ENCODE measurements around the gene GALNT14.
"Not testable (repeated sequence)": the region's sequence is repeated elsewhere in the genome, so short reads cannot be mapped to it uniquely, and the experiment has no call there.

The GALNT14 gene, protein sequence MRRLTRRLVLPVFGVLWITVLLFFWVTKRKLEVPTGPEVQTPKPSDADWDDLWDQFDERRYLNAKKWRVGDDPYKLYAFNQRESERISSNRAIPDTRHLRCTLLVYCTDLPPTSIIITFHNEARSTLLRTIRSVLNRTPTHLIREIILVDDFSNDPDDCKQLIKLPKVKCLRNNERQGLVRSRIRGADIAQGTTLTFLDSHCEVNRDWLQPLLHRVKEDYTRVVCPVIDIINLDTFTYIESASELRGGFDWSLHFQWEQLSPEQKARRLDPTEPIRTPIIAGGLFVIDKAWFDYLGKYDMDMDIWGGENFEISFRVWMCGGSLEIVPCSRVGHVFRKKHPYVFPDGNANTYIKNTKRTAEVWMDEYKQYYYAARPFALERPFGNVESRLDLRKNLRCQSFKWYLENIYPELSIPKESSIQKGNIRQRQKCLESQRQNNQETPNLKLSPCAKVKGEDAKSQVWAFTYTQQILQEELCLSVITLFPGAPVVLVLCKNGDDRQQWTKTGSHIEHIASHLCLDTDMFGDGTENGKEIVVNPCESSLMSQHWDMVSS

DNA sequence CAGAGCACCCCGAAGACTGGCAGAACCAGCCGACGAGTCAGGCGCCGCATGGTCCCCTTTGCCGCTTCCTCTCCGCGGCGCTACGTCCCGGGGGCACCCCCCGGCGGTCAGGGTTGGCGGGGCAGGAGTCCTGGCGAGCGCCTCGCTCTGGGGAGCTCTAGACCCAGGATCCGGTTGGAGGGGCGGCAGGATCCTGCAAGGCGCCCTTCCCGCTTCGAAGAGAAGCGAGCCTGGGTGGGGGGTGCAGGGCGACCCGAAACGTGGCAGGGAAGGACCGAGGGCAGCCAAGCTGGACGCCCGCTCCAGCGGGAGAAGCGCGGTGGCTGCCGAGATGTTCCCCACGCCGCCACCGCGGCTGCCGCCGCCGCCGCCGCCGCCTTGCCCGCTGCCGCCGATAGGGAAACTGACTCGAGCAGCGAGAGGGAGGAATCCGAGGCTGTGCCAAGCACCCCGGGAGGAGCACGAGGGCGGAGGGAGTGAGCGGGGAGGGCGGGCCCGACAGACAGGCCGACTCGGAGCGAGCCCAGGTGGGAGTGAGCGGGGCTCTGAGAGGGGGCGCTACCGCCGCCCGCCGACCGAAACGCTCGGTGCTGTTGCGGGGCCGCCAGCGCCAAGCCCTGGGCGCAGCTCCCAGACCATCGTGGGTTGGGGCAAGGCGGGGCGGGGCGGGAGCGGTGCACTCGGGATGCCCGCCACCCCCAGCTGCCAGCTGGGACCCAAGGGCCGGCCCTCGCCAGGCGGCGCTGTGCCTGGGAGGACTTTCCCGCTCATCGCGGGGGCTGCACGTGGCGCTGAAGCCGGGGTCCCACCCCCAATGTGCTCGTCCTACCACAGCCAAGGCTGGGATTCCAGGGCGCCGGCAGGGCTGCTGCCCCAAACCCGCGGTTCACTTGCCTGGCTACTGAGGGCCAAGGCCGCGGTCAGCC lies at the start of gene GALNT14:
GALNT14 (minus strand) TSS at position 404 of the 926 bp plus-strand sequence; CDS start at position 50, 354 bp downstream.
- DNase-seq = peak in 1 of 2 experiments; percentile 53

DNA sequence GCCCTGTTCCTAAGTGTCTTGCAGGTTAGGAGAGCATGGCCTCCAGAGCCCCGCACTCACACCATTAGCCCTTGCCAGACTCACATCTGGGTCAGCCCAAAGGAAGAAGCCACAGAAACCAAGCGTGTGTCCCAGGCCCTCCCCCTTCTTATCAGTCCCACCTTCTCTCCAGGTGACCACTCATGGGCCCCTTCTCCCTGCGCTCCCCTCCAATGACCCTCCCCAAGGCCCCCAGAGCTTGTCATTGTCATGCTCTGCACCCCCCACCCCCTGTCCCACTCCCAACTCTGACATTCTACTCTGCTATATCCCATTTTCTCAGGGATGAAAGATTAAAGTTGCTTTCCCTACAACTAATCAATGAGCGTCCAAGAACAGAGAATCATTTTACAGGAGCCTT lies 48.9 kb upstream of the GALNT14 start:
- no peak for DNase-seq

- DNase-seq = not testable (repeated sequence)
Measured at GRCh38 chr2:31183973-31184372, 45.7 kb upstream of the GALNT14 start.

DNA sequence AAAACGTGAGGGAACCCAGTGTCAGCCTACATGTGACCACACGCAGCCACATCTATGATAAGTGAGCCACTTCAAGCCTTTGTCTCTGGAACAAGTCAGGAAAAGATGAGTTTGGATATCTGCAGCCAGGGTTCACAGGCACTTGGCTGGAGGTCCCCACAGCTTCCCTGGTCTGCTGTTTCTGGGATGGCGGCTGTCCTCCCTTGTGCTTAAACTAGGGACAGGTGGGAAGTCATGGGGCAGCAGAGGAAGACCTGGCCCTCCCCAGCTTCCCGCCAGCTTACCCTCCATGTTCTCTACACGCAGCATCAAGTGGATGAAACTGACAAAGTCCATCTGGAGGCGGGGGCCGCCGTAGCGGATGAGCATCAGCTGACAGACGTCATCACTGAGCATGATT lies 38.5 kb upstream of the GALNT14 start:
- no peak for DNase-seq

- DNase-seq = no peak
Measured at GRCh38 chr2:31171142-31171541, 32.9 kb upstream of the GALNT14 start.

- DNase-seq = peak in 1 of 2 experiments; percentile 62
Measured at GRCh38 chr2:31170071-31170698, 31.9 kb upstream of the GALNT14 start.

- DNase-seq = no peak
Measured at GRCh38 chr2:31168291-31168690, 30.1 kb upstream of the GALNT14 start.

- no peak for DNase-seq
Measured at GRCh38 chr2:31166925-31167324, 28.7 kb upstream of the GALNT14 start.

DNA sequence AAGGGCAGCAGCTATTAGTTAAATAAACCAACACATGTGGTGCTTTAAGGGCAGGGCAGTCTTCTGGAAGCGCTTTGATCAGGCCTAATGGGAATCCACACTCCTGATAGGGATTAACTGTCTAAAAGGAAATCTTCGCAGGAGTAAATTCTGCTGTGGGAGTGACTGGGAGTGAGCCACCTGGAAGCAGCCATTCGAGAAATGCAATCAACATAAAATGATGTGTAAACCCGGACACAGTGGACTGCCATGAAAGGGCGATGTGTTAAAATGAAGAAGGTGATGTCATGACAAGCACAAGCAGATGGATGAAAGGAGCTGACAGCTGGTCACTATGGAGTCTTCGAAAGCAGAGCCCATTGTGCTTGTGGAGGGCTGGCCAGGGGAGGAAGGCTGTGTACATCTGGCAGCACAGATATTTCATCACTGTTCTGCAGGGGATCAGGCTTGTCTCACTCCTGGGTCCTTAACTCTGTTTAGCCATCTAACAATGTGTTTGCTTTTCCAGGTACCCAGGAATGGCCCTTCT lies 24.8 kb upstream of the GALNT14 start:
- no peak for DNase-seq

DNA sequence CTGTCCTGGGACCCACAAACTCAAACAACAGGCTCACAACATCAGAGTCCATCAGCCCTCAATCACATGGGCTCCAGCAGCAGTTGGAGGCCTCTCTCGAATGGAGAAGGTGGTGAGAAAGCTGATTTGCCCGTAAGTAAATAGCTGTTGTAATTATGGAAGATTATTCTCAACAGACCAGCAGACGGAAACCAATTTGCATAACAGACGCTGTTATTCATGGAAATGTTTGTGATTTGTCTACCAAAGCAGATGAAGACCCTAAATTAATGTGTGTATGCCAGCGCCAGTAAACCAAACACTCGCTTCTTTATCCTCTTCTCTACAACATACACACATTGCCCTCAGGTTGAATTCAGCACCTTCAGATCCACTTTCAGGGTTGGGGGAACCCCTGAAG lies 23.4 kb upstream of the GALNT14 start:
- DNase-seq = no peak

- no peak for DNase-seq
Measured at GRCh38 chr2:31151501-31151900, 13.3 kb upstream of the GALNT14 start.

- no peak for DNase-seq
Measured at GRCh38 chr2:31150120-31150670, 12.0 kb upstream of the GALNT14 start.

GRCh38 chr2:31148514-31148913 lies 10.3 kb upstream of the GALNT14 start:
- no peak for DNase-seq

GRCh38 chr2:31147645-31148044 lies 9.4 kb upstream of the GALNT14 start:
- DNase-seq = no peak

DNA sequence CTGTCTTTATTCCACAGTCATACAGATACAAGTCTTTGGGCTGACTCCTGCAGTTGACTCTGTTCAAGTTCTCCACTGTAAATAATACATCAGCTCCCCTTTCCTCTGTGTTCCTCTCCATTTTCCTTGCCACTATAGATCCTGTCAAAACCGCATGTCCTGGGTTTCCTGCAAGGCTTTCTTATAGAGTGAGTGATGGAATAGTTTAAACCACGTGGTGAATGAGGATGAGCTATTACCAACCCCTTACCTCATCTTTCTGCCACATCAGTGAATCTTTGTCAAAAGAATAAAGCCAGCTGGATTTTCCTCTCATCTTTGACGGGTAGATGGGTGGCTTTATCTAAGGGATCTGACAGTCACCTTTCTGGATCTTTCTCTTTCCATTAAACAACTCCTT lies 3.9 kb upstream of the GALNT14 start:
- no peak for DNase-seq

DNA sequence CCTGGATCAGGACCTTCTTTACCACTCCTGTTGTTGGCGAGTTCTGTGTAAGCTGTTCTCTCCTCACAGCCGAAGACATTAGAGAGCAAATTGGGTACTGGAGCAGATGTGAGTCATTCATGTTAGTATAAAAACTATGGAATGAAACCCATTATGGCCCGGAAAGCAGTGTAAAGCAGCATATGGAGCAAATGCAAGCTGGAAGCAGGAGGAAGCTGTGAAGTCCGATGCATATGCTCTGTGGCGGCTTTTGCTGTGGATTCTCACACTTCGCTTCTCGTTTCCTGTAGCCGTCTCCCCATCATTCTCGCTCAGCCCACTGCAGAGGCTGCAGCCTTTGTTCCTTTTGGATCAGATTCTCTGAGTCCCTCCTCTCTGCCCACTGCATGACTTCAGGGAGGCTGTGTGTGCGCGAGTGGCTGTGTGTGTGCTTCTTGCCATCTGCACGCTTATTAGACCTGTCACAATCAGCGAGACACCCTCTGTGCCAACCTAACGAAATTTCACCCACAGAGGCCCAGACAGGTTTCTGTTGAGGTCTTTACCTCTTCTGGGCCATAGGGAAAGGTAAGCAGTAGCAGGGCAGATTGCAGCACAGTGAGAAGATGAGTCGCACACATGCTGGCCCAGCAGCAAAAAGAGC lies 3.3 kb upstream of the GALNT14 start:
- no peak for DNase-seq

- peak in 1 of 2 experiments; percentile 57 for DNase-seq
Measured at GRCh38 chr2:31140151-31140550, 1.9 kb upstream of the GALNT14 start.

DNA sequence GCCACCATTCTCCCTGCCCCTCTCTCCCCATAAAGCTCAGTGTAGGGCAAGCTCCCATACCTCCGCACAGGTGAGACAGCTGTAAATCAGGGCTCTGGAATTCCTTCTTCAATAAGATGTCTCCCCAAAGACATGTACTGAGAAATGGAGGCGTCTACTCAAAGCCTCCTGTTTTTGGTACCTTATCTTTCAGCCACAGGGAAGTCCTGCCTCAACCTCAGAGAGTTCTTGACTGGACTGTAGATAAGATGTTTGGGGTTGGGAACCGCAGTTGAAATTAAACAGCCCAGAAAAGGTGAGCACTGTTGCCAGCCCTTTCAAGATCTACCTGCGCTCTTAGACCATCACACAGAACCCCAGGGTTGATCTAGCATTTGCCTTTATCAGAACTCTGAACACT lies 1.4 kb upstream of the GALNT14 start:
- no peak for DNase-seq

DNA sequence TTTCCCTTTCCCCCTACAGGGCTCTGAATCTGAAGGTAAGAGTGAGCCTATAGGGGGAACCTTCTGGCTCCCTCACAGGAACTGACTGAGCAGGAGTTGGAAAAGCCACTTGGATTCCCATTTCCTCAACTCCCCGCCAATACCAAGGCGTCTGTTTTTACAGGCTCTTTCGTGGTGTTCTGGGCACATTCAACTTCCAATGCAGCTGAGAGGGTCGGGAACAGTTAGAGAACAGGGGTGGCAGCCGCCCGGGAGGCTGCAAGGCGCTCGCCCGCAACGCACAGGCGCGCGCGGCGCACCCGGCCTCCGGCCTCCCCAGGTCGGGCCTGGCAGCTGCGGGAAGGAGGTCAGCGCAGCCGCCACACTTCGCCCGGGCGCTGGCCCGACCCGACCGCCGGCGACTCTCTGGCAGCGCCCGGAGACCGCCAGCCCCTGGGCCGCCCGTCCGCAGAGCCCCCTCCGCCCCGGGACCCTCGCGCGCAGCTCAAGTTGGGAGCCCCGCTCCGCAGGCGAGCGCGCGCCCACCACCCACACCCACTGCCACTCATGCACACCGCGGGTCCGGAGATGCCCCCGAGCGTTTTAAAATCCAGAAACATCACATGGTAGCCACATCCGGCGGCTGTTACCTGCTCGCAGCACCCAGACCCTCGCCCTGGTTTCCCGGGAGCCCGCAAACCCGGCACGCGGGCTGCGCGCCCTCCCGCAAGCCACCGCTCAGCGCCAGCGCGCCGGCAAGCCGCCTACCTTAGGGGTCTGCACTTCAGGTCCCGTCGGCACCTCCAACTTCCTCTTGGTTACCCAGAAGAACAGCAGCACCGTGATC lies 816 bp downstream of the GALNT14 start:
- DNase-seq = no peak

GRCh38 chr2:31136732-31137131 lies 1.5 kb downstream of the GALNT14 start:
- DNase-seq = no peak

DNA sequence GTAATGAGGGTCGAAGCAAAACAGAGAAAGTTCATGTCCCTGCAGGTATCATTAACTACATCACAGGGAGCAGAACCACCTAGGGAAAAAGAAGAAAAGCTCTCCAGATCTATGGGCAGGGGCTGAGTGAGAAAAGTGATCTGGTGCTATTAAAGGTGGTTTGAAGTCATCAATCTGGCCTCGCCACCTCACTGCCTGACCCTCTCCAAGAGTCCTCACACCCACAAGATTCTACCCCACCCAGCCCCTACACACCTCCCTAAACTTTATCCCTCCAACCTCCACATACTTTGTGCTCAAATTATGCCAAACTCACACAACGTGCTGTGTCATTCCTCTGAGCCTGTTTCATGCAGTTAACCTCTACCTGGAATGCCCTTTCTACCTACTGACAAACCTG lies 2.2 kb downstream of the GALNT14 start:
- no peak for DNase-seq
